ENCODE data around the gene MDN1.

Gene MDN1

GRCh38 chr6:89690944-89691324 lies 128.7 kb downstream of the MDN1 start:
- DNase-seq = no peak

DNA sequence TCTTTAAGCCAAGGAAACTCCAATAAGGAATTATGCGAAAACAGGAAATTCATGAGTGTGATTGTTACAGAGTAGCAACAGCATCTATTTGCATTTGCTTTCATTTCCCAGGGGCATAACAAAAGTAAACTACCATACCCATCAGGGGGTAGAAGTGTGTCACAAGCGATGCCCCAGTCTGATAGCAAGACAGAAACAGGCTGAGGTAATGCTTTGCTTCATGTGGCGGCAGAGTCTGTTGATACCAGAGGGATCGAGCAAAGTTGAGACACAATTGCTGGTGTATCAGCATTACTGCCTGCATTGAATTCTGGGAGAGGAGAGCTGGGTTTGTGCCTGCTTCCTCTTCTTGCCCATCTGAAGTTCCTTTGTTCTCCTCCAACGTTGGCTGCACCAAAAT lies 129.9 kb downstream of the MDN1 start:
- DNase-seq = no peak

DNA sequence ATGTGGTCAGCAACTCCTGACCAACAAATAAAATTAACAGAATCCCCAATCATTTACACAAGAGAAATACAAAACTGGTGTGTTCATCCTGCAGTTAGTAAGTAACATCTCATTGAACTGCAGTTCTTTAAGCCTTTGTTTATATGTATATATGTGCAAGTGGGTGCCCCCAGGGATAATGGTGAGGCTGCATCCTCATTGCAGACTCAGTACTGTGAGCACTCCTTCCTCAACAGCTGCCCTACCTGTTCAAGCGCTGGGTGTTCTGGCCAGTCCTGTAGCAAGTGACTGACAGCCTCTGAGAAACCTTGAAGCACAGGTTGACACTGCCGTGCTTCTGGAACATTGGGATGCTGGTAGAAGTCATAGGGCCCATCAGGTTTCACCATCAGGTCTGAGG lies 131.3 kb downstream of the MDN1 start:
- DNase-seq = no peak

GRCh38 chr6:89685311-89685710 lies 134.3 kb downstream of the MDN1 start:
- no peak for DNase-seq

GRCh38 chr6:89682991-89683390 lies 136.6 kb downstream of the MDN1 start:
- no peak for DNase-seq

- DNase-seq = no peak
Measured at GRCh38 chr6:89681983-89682564, 137.5 kb downstream of the MDN1 start.

DNA sequence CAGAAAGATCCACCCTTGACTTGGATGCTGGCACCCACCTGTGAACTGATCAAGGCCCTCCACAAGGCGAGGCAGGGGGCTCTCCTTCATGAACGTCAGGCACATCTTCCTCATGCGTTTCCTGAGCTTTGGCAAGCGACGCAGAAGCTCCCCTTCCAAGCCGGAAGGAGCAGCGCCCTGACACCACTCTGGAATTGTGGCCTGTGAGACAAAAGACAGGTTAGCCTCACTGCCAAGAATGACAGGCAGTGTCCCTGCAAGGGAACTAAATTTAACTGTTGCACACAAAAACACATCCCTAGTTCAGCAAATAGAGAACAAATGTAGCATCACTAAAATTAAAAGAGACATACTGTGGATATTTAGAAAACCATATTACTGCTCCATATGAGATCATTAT lies 139.0 kb downstream of the MDN1 start:
- DNase-seq = no peak

DNA sequence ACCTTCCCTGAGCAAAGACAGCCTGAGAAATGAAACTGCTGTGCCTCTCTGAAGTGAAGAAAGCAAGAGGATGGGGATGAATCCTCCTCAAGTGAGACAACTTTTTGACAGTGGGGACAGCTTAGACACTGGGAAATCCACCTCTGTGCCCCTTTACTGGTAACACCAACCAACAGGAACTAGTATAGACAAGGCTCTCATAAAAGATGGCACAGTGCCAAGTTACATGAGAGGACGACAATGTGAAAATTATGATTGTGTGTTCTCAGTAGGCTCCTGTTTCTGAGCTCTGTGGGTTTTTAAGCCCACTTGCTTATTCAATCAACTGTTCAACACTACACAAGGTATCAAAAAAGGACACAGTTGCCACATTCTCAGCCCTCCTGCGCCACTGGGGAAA lies 139.4 kb downstream of the MDN1 start:
- no peak for DNase-seq

DNA sequence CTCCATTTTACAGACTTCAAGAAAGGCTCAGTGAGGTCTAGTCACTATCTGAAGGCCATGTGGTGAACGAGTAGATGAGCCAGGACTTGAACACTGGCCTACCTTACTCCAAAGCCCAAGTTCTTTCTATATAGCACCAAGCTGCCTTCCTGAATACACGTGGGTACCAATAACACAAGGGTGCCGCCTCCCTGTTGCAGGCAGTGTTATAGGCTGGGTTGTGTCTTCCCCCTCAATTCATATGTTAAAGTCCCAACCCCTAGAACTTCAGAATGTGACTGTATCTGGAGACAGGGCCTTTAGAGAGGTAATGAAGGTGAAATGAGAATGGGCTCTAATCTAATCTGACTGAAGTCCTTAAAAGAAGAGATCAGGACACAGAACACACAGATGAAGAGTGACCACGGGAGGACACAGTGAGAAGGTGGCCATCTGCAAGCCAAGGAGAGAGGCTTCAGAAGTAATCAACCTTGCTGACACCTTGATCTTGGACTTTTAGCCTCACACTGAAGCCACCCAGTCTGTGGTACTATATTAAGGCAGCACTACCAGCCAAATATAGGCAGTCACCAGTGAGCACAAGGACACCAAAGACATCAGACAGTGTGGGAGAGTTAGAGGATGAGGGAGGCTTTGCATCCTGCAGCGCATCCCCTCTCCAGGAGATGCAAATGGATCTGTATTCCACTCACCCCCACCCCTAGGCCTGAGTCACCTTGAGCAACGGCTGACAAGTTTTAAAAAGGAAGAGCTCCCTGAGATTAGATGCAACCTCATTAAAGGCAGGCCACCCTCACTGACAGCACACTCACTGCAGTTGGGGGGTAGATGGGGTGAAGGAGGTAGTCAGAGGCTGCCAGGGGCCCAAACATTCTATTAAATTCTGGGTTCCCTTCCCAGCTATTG lies 140.1 kb downstream of the MDN1 start:
- DNase-seq = no peak

DNA sequence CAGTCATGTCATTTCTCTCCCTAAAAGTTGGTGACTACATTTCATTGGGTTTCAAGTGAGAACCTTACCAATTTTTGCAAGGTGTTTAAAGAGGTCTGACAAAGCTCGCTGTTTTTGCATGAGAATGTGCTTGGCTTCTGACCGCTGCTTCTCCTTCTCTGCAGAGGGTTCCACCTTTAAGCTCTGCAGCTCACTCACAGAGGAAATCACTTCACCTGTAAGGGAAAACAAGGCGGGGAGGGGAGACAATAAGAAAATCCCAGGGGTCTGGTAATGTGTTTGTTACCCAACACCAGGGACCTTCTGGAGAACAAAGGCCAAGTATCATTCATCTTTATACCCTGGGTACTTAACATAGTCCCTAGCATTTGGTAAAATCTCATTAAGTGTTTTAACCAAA lies 141.1 kb downstream of the MDN1 start:
- no peak for DNase-seq

DNA sequence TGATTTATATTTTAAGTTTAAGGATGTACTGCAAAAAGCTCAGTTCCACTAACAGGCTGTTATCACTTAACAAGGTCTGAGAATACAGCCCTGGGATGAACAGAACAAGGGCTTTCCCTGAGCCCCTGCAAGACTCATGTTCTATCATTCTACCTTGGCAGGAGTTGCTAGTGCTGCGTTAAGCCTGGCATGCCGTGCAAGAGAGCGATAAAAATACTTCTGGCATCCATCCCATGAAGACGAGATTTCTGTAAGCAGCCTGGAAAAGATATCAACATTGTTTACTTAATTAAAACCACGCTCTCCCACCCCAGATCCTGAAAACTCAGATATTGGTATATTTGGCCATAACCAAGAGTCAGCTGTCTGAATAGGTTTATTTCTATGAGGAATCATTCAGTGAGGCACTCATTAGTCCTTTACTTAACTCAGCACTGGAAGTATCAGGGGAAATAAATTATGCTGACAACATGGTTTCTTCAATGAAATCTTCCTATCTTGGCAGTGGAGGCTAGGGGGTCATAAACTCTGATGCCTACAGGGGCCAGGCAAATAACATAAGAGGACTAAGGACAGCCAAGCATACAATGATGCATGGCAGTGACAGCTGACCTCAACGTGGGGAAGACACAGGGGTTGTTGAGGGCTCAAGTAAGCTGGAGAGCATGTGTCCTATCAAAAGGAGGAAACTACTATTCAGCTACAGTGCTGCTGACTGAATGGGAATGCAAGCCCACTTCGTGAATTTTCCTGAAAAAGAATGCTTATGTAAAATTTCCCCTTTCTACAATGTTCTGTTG lies 143.4 kb downstream of the MDN1 start:
- DNase-seq = no peak

DNA sequence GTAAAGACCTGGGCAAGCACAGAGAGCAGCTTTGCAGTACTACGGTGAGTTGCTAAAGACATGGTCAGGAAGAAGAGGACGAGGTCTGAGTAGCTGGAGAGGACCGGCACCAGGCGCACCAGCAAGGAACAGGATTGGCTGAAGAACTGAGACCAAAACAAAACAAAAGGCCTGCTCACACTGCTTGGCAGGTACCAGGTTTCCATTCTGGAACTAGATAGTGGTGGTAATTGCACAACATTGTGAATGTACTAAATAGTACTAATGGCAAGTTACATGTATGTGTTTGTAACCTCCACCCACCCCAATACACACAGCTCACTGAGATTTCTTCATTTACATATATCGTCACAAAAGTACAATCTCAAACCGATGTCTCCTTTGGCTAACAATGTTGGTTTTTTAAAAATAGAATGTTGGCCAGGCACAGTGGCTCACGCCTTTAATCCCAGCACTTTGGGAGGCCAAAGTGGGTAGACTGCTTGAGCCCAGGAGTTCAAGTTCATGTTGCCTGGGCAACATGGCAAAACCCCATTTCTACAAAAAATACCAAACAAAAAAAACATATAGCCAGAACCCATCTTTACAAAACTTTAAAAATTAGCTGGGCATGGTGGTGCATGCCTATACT lies 148.5 kb downstream of the MDN1 start:
- no peak for DNase-seq

GRCh38 chr6:89669002-89669401 lies 150.6 kb downstream of the MDN1 start:
- DNase-seq = no peak

GRCh38 chr6:89667872-89668556 lies 151.6 kb downstream of the MDN1 start:
- DNase-seq = no peak

- DNase-seq = no peak
Measured at GRCh38 chr6:89662659-89663223, 156.9 kb downstream of the MDN1 start.

GRCh38 chr6:89661559-89661958 lies 158.0 kb downstream of the MDN1 start:
- no peak for DNase-seq

GRCh38 chr6:89660981-89661380 lies 158.6 kb downstream of the MDN1 start:
- no peak for DNase-seq

- DNase-seq = no peak
Measured at GRCh38 chr6:89657445-89658158, 162.0 kb downstream of the MDN1 start.

- no peak for DNase-seq
Measured at GRCh38 chr6:89655122-89655521, 164.5 kb downstream of the MDN1 start.

GRCh38 chr6:89650579-89650978 lies 169.0 kb downstream of the MDN1 start:
- no peak for DNase-seq

GRCh38 chr6:89649682-89650081 lies 169.9 kb downstream of the MDN1 start:
- no peak for DNase-seq

DNA sequence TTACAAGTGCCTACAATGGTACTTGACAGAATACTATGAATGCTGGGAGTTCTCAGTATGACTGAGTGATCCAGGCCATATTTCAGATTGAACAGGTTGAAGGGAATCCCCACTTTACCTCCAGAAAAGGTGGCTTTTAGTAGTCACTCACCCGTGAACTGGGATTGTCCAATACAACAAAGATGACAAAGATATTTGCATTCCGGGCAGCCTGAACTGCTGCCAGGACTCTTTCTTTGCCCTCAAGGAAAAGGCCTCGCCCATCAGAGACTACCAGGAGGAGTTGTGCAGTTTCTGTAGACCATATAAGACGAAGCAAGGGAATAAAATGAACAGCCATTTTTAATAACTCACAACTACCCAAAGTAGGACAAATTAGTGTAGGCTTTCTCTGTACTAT lies 174.7 kb downstream of the MDN1 start:
- DNase-seq = no peak
